Left ventricle myocardium inferior (tissue), 1 donor: ENCODE data around the gene TOPAZ1. TPM values are rescaled to one million over a fixed set of nuclear protein-coding genes. Genes with fewer than 3 reads are reported as not detected.

Experiments
- DNase-seq: peaks from one replicate; pipeline ENCODE4 v3.0.0-alpha.2; 2020
- H3K27ac ChIP-seq: fragments of 200-600 bp; replicated peaks from 2 replicates; pipeline ENCODE4 v1.8.0; 2021
- H3K27me3 ChIP-seq: fragments of 200-600 bp; 2 replicates; pipeline ENCODE4 v1.8.0; 2021; ENCODE audit warnings: low read depth
- H3K36me3 ChIP-seq: fragments of 200-600 bp; 2 replicates; pipeline ENCODE4 v1.8.0; 2021
- H3K4me1 ChIP-seq: fragments of 200-600 bp; 2 replicates; pipeline ENCODE4 v1.8.0; 2021
- H3K4me3 ChIP-seq: fragments of 200-600 bp; 2 replicates; pipeline ENCODE4 v1.8.0; 2021; ENCODE audit warnings: mild to moderate bottlenecking, moderate library complexity
- H3K9me3 ChIP-seq: fragments of 200-600 bp; replicated peaks from 2 replicates; pipeline ENCODE4 v1.8.0; 2021
- intact Hi-C: fragments of 100-400 bp; cut with micrococcal nuclease; formaldehyde crosslinking; loops from one replicate; pipeline ENCODE4 v1.11.0; 2022
- total RNA-seq: library from RNA; stranded (reverse); fragmentation: NEBNext Ultra II Directional; extraction: Animal tissue kit (Norgen Biotek cat#: 25700); gene quantifications from one replicate; pipeline ENCODE4 v1.2.1, GENCODE V29; 2021
- TF ChIP-seq, protein P1 (sequence below): fragments of 200-600 bp; IDR thresholded peaks from 2 replicates; pipeline ENCODE4 v1.8.0; 2021; ENCODE audit warnings: antibody characterized with exemption, mild to moderate bottlenecking, borderline replicate concordance
- donor health status: DM: no; HTN: yes; CAD: no; lungs with severe emphysema.

The TOPAZ1 gene
- total RNA-seq, 1 donor from 2014 or later: not detected

DNA sequence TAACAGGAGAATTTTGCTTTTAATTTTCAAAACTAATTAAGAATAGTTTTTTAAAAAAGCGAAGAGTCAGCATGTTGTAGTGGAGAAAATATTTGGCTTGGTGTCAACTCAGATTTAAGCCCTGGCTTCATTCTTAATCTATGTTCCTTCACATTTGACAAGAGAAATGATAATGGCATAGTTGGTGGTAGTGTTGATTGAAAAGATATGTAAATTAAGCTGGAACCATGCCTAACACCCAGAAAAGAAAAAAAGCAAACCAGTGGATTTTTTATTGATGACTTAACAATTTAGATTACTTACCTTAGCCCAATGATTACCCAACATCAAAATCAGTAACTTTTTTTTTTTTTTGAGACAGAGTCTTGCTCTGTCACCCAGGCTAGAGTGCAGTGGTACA lies 124.3 kb downstream of the TOPAZ1 start:
- intact Hi-C loops: no loop called here
- Histone ChIP-seq H3K4me3 (no peak overlapping the region), H3K4me1 (no peaks in the 10 kb centered on the region), H3K27me3 (no peaks in the 10 kb centered on the region), H3K27ac (no peak overlapping the region), H3K36me3 (peaks cover 49% of the 10 kb centered on the region), H3K9me3 (no peaks in the 10 kb centered on the region)
- TF ChIP-seq, protein P1, sequence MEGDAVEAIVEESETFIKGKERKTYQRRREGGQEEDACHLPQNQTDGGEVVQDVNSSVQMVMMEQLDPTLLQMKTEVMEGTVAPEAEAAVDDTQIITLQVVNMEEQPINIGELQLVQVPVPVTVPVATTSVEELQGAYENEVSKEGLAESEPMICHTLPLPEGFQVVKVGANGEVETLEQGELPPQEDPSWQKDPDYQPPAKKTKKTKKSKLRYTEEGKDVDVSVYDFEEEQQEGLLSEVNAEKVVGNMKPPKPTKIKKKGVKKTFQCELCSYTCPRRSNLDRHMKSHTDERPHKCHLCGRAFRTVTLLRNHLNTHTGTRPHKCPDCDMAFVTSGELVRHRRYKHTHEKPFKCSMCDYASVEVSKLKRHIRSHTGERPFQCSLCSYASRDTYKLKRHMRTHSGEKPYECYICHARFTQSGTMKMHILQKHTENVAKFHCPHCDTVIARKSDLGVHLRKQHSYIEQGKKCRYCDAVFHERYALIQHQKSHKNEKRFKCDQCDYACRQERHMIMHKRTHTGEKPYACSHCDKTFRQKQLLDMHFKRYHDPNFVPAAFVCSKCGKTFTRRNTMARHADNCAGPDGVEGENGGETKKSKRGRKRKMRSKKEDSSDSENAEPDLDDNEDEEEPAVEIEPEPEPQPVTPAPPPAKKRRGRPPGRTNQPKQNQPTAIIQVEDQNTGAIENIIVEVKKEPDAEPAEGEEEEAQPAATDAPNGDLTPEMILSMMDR: no peak
- no peak for DNase-seq

DNA sequence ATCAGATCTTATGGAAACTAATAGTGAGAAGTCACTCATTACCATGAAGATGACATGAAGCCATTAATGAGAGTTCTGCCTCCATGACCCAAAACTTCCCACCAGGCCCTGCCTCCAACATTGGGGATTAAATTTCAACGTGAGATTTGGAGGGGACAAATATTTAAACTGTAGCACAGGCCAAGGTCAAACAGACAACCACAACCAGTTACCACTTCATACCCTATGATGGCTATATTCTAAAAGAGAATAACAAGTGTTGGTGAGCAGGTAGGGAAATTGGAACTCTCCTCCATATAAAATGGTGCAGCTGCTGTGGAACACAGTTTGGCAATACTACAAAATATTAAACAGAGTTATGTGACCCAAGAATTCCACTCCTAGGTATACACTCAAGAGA lies 133.8 kb downstream of the TOPAZ1 start:
- Histone ChIP-seq H3K27ac (no peak overlapping the region), H3K4me3 (no peak overlapping the region), H3K9me3 (no peaks in the 10 kb centered on the region), H3K36me3 (peaks cover 30% of the 10 kb centered on the region), H3K4me1 (no peaks in the 10 kb centered on the region), H3K27me3 (no peaks in the 10 kb centered on the region)
- TF ChIP-seq, protein P1: no peak
- intact Hi-C loops: no loop called here
- no peak for DNase-seq

Other genes starting within 250 kb of the TOPAZ1 start
- 35.9 TPM for gene TCAIM, start 96.9 kb downstream of the TOPAZ1 start, total RNA-seq
- 11.8 TPM for gene ZNF445, start 235.8 kb downstream of the TOPAZ1 start, total RNA-seq